A673 (cell line): Measurements from ENCODE around the gene PSME4. TPM values are rescaled to one million over a fixed set of nuclear protein-coding genes. Genes with fewer than 3 reads are reported as not detected.
"Not testable (repeated sequence)": the region's sequence is repeated elsewhere in the genome, so short reads cannot be mapped to it uniquely, and the experiment has no call there.

Experiments used
- BruUV-seq: library from RNA; stranded (reverse); fragments of 400-500 nt; replicated peaks from 2 replicates; lab custom pipeline; 2021; lab: Mats Ljungman, UMichigan
- CTCF ChIA-PET: fragments of 300-600 bp; sonication (Branson Sonifier 250); formaldehyde crosslinking; loops from one replicate; lab custom pipeline; 2022; ENCODE audit warnings: antibody characterized with exemption; lab: Charles Lee
- POLR2A ChIA-PET: fragments of 300-600 bp; sonication (Branson Sonifier 250); formaldehyde crosslinking; loops from one replicate; lab custom pipeline; 2022; ENCODE audit warnings: antibody characterized with exemption; ENCODE audit not compliant: low non-redundant PET; lab: Charles Lee
- DNase-seq: peaks from one replicate; pipeline ENCODE4 v3.0.0-alpha.2; 2015; ENCODE audit warnings: low spot score
- H3K27ac ChIP-seq: fragments of 200-600 bp; sonication (generic); 2 replicates; pipeline ENCODE4 v1.5.1; 2016; ENCODE audit warnings: mixed run types, low read depth, mild to moderate bottlenecking, mixed read lengths, antibody characterized with exemption, low read length; ENCODE audit not compliant: poor library complexity, severe bottlenecking
- H3K27me3 ChIP-seq: fragments of 200-600 bp; sonication (generic); replicated peaks from 2 replicates; pipeline ENCODE4 v1.6.1; 2017; ENCODE audit warnings: mixed run types, low read depth, mild to moderate bottlenecking, mixed read lengths, antibody characterized with exemption, low read length; ENCODE audit not compliant: insufficient read depth, poor library complexity
- H3K36me3 ChIP-seq: fragments of 200-600 bp; sonication (generic); 2 replicates; pipeline ENCODE4 v1.6.1; 2016; ENCODE audit warnings: mixed run types, mild to moderate bottlenecking, mixed read lengths, antibody characterized with exemption, low read length; ENCODE audit not compliant: insufficient read depth, poor library complexity, severe bottlenecking
- H3K4me1 ChIP-seq: fragments of 200-600 bp; sonication (generic); 2 replicates; pipeline ENCODE4 v1.6.1; 2017; ENCODE audit warnings: mixed run types, mild to moderate bottlenecking, mixed read lengths, antibody characterized with exemption, low read length; ENCODE audit not compliant: insufficient read depth, poor library complexity, severe bottlenecking
- H3K4me3 ChIP-seq: fragments of 200-600 bp; sonication (generic); 2 replicates; pipeline ENCODE4 v1.5.1; 2016; ENCODE audit warnings: low read depth, mixed run types, mild to moderate bottlenecking, mixed read lengths, low read length; ENCODE audit not compliant: poor library complexity, severe bottlenecking
- H3K9me3 ChIP-seq: fragments of 200-600 bp; sonication (generic); 2 replicates; pipeline ENCODE4 v1.6.1; 2016; ENCODE audit warnings: mixed run types, low read depth, mild to moderate bottlenecking, mixed read lengths, antibody characterized with exemption, low read length; ENCODE audit not compliant: poor library complexity, severe bottlenecking
- CTCF ChIP-seq: fragments of 300-800, 200-600 bp; sonication (generic); conservative IDR thresholded peaks from 2 replicates; pipeline ENCODE4 v1.5.1; 2017; ENCODE audit warnings: low read depth, mild to moderate bottlenecking, antibody characterized with exemption, low read length, moderate library complexity, mixed read lengths
- EZH2 ChIP-seq: fragments of 200-600 bp; sonication (generic); IDR thresholded peaks from 2 replicates; pipeline ENCODE4 v1.6.1; 2017; ENCODE audit warnings: borderline replicate concordance, low read depth, mild to moderate bottlenecking, mixed read lengths, antibody characterized with exemption, low read length; ENCODE audit not compliant: poor library complexity, severe bottlenecking
- intact Hi-C: fragments of 100-400 bp; cut with micrococcal nuclease; formaldehyde crosslinking; loops from one replicate; pipeline ENCODE4 v1.10.0; 2022; ENCODE audit not compliant: unreplicated experiment
- total RNA-seq: library from RNA; stranded (reverse); gene quantifications from 2 replicates; pipeline ENCODE4 v1.2.3, GENCODE V29; 2021

Gene PSME4
- total RNA-seq, 1 experiment from 2014 or later: 97.6 TPM

DNA sequence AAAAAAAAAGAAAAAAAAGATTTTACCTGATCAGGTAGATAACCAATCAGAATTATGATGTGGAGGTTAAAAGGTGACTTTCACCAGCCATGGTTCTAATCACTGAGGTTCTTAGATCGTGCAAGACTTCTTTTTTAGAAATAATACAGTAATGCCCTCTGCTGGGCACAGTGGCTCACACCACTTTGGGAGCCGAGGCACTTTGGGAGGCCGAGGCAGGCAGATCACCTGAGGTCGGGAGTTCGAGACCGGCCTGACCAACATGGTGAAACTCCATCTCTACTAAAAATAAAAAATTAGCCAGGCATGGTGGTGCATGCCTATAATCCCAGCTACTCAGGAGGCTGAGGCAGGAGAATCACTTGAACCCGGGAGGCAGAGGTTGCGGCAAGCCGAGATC is 147.2 kb downstream of the PSME4 start:
- intact Hi-C loops: loop anchor here (10.0 kb wide), 1 partner anchor 399 kb away; no protein-coding TSS in a partner anchor
- H3K9me3 ChIP-seq, H3K36me3 ChIP-seq, H3K27ac ChIP-seq, H3K4me1 ChIP-seq, POLR2A ChIA-PET, H3K27me3 ChIP-seq, H3K4me3 ChIP-seq, BruUV-seq, CTCF ChIA-PET: not testable (repeated sequence)
- peak; percentile 37 for DNase-seq
- peak; percentile 38 for TF ChIP-seq CTCF

DNA sequence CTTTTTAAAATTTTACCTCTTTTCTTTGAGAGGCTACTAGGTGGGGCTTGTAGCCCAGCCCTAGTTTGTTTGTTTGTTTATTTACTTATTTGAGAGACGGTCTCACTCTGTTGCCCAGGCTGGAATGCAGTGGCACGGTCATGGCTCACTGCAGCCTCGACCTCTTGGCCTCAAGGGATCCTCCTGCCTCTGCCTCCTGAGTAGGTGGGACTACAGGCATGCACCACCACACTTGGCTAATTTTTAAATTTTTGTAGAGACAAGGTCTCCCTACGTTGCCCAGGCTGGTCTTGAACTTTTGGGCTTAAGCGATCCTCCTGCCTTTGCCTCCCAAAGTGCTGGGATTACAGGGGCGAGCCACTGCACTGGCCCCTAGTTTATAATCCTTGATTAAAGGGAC is 149.0 kb downstream of the PSME4 start:
- H3K27ac ChIP-seq: no peak overlapping the region
- H3K4me3 ChIP-seq: no peak overlapping the region
- H3K27me3 ChIP-seq: no peaks in the 10 kb centered on the region
- peaks cover 13% of the 10 kb centered on the region for H3K36me3 ChIP-seq
- no peak for TF ChIP-seq EZH2
- TF ChIP-seq CTCF: no peak
- DNase-seq: no peak
- CTCF ChIA-PET: no interaction called here
- BruUV-seq: no TSS peak
- POLR2A ChIA-PET: no interaction called here
- H3K4me1 ChIP-seq: no peaks in the 10 kb centered on the region
- intact Hi-C loops: loop anchor here (10.0 kb wide), 1 partner anchor 397 kb away; no protein-coding TSS in a partner anchor
- no peaks in the 10 kb centered on the region for H3K9me3 ChIP-seq

GRCh38 chr2:53820711-53821110 is 150.1 kb downstream of the PSME4 start:
- no TSS peak for BruUV-seq
- no peak overlapping the region for H3K4me3 ChIP-seq
- intact Hi-C loops: loop anchor here (10.0 kb wide), 1 partner anchor 396 kb away; no protein-coding TSS in a partner anchor
- H3K27me3 ChIP-seq: no peaks in the 10 kb centered on the region
- CTCF ChIA-PET: no interaction called here
- POLR2A ChIA-PET: no interaction called here
- TF ChIP-seq EZH2 (no peak), CTCF (no peak)
- H3K27ac ChIP-seq: no peak overlapping the region
- peaks cover 16% of the 10 kb centered on the region for H3K36me3 ChIP-seq
- H3K4me1 ChIP-seq: no peaks in the 10 kb centered on the region
- H3K9me3 ChIP-seq: no peaks in the 10 kb centered on the region
- no peak for DNase-seq
